Neural progenitor cell (in vitro differentiated cells): ENCODE results near the gene TM9SF4.

Experiments
- CTCF ChIP-seq: fragments of 200-600 bp; sonication (generic); IDR thresholded peaks from 2 replicates; pipeline ENCODE4 v1.5.1; 2017; ENCODE audit warnings: antibody characterized with exemption, mild to moderate bottlenecking
- EZH2phosphoT487 ChIP-seq: fragments of 200-600 bp; sonication (generic); IDR thresholded peaks from 2 replicates; pipeline ENCODE4 v1.6.1; 2017; ENCODE audit warnings: antibody characterized with exemption

- no peak for TF ChIP-seq CTCF
- TF ChIP-seq EZH2phosphoT487, result no peak
These were observed 1.7 kb downstream of the TM9SF4 start for GRCh38 chr20:32111156-32111686.
